ENCODE results near the gene CHN2.

Gene CHN2

DNA sequence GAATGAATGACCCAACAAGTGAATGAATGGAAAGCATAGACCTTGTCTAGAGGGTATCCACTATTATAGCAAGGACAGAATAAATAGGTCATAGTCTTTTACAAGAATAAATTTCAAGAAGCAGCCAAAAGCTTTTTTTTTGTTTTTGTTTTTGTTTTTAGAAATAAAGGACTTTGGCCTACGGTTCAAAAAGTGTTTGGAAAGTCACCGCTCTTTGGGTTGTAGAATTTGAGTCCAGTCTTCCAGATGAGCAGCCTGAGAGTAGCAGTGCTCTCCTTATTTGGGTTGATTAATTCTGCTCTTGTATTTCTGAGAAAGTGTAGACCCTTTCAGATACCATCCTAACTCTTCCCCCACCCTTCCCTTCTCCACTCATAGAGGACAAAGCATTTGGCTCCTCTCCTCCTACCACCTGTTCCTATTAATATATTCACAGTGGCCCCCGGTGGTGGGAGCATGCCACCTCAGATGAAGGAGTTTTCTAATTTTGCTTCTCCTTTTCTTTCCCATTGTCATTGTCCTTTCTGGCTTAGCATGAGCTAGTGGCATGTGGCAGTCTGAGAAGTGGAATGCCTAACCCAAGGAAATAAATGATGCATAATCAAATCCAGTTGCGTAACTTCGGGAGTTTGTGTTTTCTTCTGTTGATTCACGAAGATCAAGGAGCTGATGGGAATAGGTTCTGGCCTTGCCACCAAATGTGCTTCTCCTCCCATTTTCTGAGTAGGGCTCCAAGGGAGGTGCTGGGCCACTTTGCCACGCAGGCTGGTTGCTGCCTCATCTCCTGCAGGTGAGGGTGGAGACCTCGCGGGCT, 114.7 kb downstream of the CHN2 start:
- H3K79me2 ChIP-seq (ENCODE audit: insufficient read depth, low read length): no peaks in the 10 kb centered on the region

DNA sequence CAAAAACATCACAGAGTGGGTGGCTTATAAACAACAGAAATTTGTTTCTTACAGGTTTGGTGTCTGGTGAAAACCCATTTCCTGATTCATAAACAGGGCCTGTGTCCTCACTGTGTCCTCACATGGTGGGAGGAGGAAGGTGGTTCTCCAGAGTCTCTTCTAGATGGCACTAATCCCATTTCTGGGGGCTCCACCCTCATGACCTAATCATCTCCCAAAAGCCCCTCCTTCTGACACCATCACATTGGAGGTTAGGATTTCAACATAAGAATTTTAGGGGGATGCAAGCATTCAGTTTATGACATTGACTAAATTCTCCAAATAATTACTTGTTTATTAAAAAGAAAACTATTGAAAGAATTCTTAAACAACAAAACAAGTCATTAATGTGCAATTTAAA, 116.0 kb downstream of the CHN2 start:
- Histone ChIP-seq H4K20me1 (ENCODE audit: low read depth, low read length) (no peaks in the 10 kb centered on the region), H3K9me3 (ENCODE audit: insufficient read depth, low read length) (no peaks in the 10 kb centered on the region), H3K9me2 (replicated peaks; ENCODE audit: insufficient read depth, low read length) (no peaks in the 10 kb centered on the region), H3K27ac (ENCODE audit: low read depth, low read length) (no peak overlapping the region), H3F3A (ENCODE audit: insufficient read depth) (no peaks in the 10 kb centered on the region), H3K79me2 (ENCODE audit: insufficient read depth, low read length) (no peaks in the 10 kb centered on the region), H3K9ac (ENCODE audit: low read length) (no peak overlapping the region), H3K4me3 (ENCODE audit: insufficient read depth, low read length, poor library complexity, severe bottlenecking) (no peak overlapping the region), H3K36me3 (ENCODE audit: low read length) (no peaks in the 10 kb centered on the region), H3K4me2 (ENCODE audit: low read depth, low read length, poor library complexity, severe bottlenecking) (no peak overlapping the region), H2AFZ (ENCODE audit: low read depth, low read length, severe bottlenecking) (no peak overlapping the region), H3K27me3 (ENCODE audit: low read length) (no peaks in the 10 kb centered on the region)
- TF ChIP-seq, protein P1, sequence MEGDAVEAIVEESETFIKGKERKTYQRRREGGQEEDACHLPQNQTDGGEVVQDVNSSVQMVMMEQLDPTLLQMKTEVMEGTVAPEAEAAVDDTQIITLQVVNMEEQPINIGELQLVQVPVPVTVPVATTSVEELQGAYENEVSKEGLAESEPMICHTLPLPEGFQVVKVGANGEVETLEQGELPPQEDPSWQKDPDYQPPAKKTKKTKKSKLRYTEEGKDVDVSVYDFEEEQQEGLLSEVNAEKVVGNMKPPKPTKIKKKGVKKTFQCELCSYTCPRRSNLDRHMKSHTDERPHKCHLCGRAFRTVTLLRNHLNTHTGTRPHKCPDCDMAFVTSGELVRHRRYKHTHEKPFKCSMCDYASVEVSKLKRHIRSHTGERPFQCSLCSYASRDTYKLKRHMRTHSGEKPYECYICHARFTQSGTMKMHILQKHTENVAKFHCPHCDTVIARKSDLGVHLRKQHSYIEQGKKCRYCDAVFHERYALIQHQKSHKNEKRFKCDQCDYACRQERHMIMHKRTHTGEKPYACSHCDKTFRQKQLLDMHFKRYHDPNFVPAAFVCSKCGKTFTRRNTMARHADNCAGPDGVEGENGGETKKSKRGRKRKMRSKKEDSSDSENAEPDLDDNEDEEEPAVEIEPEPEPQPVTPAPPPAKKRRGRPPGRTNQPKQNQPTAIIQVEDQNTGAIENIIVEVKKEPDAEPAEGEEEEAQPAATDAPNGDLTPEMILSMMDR (IDR thresholded peaks at IDR 0.05; ENCODE audit: insufficient read depth, low read length, poor library complexity, severe bottlenecking): no peak
- TF ChIP-seq EZH2phosphoT487 (conservative IDR thresholded peaks at IDR 0.05; ENCODE audit: low read length): no peak

More for the DNA sequence above, 114.7 kb downstream of the CHN2 start:
- H3F3A ChIP-seq (ENCODE audit: insufficient read depth): no peaks in the 10 kb centered on the region
- no peak overlapping the region for H3K4me2 ChIP-seq (ENCODE audit: low read depth, low read length, poor library complexity, severe bottlenecking)
- no peaks in the 10 kb centered on the region for H4K20me1 ChIP-seq (ENCODE audit: low read depth, low read length)
- H3K36me3 ChIP-seq (ENCODE audit: low read length): no peaks in the 10 kb centered on the region
- H3K9me3 ChIP-seq (ENCODE audit: insufficient read depth, low read length): no peaks in the 10 kb centered on the region
- H3K27ac ChIP-seq (ENCODE audit: low read depth, low read length): no peak overlapping the region
- H3K27me3 ChIP-seq (ENCODE audit: low read length): no peaks in the 10 kb centered on the region
- H3K9ac ChIP-seq (ENCODE audit: low read length): no peak overlapping the region
- no peaks in the 10 kb centered on the region for H3K9me2 ChIP-seq (replicated peaks; ENCODE audit: insufficient read depth, low read length)
- H3K4me3 ChIP-seq (ENCODE audit: insufficient read depth, low read length, poor library complexity, severe bottlenecking): no peak overlapping the region
- TF ChIP-seq, protein P1 (IDR thresholded peaks at IDR 0.05; ENCODE audit: insufficient read depth, low read length, poor library complexity, severe bottlenecking): no peak
- TF ChIP-seq EZH2phosphoT487 (conservative IDR thresholded peaks at IDR 0.05; ENCODE audit: low read length): no peak
- H2AFZ ChIP-seq (ENCODE audit: low read depth, low read length, severe bottlenecking): no peak overlapping the region

DNA sequence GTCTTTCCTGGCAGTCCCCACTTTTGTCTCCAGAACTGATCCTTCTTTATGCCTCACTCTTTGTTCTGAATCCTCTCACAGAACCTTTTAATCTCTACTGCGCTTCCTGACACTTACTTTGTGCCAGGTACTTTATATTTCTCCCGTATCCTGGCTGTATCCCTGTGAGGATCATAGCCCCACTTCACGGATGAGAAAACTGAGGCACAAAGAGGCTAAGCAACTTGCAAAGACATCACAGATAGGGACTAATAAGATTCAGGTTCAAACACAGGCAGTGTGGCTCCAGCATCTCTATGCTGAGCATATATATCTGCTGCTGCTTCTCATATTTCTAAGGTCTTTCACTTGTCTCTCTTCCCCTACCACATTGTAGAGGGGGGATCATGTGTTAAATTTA, 116.7 kb downstream of the CHN2 start:
- no peaks in the 10 kb centered on the region for H3K79me2 ChIP-seq (ENCODE audit: insufficient read depth, low read length)
- H3F3A ChIP-seq (ENCODE audit: insufficient read depth): no peaks in the 10 kb centered on the region
- no peaks in the 10 kb centered on the region for H3K9me3 ChIP-seq (ENCODE audit: insufficient read depth, low read length)
- H4K20me1 ChIP-seq (ENCODE audit: low read depth, low read length): no peaks in the 10 kb centered on the region
- no peak overlapping the region for H3K4me3 ChIP-seq (ENCODE audit: insufficient read depth, low read length, poor library complexity, severe bottlenecking)
- no peak overlapping the region for H3K27ac ChIP-seq (ENCODE audit: low read depth, low read length)
- no peaks in the 10 kb centered on the region for H3K9me2 ChIP-seq (replicated peaks; ENCODE audit: insufficient read depth, low read length)
- no peak overlapping the region for H3K9ac ChIP-seq (ENCODE audit: low read length)
- no peaks in the 10 kb centered on the region for H3K36me3 ChIP-seq (ENCODE audit: low read length)
- no peak overlapping the region for H3K4me2 ChIP-seq (ENCODE audit: low read depth, low read length, poor library complexity, severe bottlenecking)
- H3K27me3 ChIP-seq (ENCODE audit: low read length): no peaks in the 10 kb centered on the region
- H2AFZ ChIP-seq (ENCODE audit: low read depth, low read length, severe bottlenecking): no peak overlapping the region
- TF ChIP-seq EZH2phosphoT487 (conservative IDR thresholded peaks at IDR 0.05; ENCODE audit: low read length): no peak
- TF ChIP-seq, protein P1 (IDR thresholded peaks at IDR 0.05; ENCODE audit: insufficient read depth, low read length, poor library complexity, severe bottlenecking): no peak
